HG03442 (cell line): ENCODE data around the gene KCTD10.
"Not testable (repeated sequence)": the region's sequence is repeated elsewhere in the genome, so short reads cannot be mapped to it uniquely, and the experiment has no call there.

Experiments
- ATAC-seq: cut with Tn5 transposase; IDR thresholded peaks from one replicate; pipeline ENCODE4 v1.9.1; 2021; ENCODE audit warnings: mild to moderate bottlenecking, moderate library complexity; ENCODE audit not compliant: unreplicated experiment

KCTD10 gene

GRCh38 chr12:109473526-109474270, 3.4 kb downstream of the KCTD10 start:
- not testable (repeated sequence) for ATAC-seq

- no peak for ATAC-seq
These were observed 4.1 kb downstream of the KCTD10 start for GRCh38 chr12:109473006-109473405.

GRCh38 chr12:109469517-109469916, 7.6 kb downstream of the KCTD10 start:
- no peak for ATAC-seq

GRCh38 chr12:109467978-109468676, 9.0 kb downstream of the KCTD10 start:
- no peak for ATAC-seq

DNA sequence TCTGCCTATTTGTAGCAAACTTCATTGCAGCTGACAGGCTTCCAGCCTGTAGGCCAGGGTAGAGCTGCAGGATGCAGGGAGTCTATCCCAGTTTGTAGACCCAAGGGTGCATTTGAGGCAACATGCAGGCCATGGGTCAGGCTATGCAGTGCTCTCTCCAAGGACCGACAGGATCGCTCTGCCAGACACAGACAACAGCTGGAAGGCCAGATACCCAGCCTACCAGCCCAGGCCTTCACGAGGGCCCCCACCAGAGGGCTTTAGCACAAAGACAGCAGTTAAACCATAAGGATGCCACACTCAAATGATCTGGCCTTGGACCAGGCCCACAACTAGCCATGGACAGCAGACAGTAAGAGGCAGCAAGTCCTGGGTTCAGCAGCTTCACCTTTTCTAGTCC, 10.3 kb downstream of the KCTD10 start:
- ATAC-seq, result no peak

DNA sequence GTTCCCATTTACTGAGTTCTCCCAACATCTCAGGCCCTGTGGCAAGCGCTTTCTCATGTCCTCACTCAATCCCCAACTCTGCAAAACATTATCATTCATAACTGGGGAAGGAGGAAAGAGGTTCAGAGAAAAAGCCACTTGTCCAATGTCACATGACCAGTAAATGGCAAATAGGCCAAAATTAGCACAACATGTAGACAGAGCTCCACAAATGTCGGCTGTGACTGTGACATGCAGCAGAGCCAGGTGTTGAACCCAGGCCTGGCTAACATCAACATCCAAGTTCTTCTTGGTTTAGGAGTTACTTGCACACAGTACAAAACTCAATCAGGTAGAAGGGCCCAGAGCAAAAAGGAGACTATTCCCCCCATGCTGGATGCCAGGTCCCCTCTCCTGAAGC, 10.8 kb downstream of the KCTD10 start:
- ATAC-seq, result no peak

GRCh38 chr12:109464642-109465351, 12.3 kb downstream of the KCTD10 start:
- no peak for ATAC-seq

GRCh38 chr12:109463756-109464155, 13.3 kb downstream of the KCTD10 start:
- no peak for ATAC-seq

GRCh38 chr12:109462868-109463692, 14.0 kb downstream of the KCTD10 start:
- ATAC-seq, result no peak

DNA sequence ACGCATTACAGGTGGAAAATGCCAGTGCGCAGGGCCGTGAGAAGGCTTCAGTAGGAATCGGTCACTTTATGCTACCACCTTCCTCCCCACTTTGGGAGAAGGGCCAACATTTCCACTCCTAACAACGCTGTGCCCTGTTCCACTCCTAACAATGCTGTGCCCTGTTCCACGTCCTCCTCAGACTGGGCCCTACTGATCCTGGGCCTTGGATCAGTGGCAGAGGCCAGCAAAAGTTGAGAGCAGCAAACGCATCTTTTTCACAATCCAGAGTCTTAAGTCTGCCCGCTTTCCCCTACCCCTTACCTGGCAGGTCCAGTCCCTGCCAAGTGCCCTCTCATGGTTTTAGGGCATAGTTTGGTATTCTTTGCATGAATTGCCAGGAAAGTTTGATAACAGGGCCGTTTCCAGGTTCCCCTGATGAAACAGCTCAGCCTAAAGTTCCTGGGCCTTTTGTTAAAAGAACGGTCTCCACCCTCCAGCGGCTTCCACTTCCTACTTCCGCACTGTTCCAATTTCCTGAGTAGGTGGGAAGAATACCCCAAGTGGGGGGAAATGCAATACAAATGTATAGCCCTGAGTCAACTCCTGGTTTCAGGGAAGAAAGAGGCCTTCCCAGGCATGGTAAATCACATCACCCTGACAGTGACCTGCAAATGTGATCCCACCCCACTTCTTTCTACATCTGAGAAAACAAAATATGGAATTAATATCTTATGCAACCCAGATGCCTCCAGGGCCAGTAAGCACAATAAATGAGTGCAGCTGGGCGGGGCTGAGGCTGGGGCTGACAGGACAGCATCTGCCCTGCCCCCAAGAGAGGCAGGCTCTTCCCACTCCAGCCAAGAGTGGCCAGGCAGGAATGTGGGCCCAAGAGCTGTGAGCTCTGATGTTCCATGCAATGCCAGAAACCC, 15.0 kb downstream of the KCTD10 start:
- no peak for ATAC-seq

- ATAC-seq, result no peak
These were observed 15.9 kb downstream of the KCTD10 start for GRCh38 chr12:109461049-109461845.

DNA sequence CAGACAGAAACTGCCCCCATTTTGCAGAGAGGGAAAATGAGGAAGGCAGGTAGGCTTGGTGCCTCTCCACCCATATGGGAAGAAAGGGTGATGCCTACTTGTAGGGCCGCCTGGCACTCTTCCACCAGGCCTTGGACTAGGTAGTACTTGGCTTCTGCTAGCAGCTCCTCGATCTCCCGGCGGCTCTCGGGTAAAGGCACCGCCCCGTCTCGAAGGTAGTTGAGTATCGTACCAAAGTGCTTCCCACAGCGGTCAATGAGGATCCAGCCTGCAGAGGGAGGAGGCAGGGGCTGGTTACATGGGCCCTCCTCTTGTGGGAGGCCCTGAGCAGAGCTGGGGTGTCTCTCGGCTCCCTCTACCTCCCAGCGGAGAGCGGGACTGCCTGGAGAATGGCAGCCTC, 16.6 kb downstream of the KCTD10 start:
- ATAC-seq, result no peak

- ATAC-seq, result no peak
These were observed 17.9 kb downstream of the KCTD10 start for GRCh38 chr12:109459247-109459646.

GRCh38 chr12:109458771-109459208, 18.3 kb downstream of the KCTD10 start:
- ATAC-seq, result no peak

DNA sequence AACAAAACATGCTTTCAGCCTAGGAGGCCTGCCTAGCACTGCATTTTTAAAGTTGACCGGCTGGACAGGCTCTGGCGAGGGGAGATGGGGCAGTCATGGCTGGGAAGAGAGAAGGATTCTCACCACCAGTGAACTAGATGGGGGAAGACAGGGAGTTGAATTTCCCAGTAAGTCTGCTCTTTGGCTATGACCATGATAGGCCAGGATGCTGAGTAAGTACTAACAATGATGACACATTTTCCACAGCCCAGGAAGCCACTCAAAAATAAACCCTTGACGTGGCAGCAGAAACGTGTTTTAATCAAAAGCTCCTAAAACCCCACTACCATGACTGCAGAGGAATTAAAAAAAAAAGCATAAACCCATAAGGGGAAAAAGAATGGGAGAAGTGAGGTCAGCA, 19.0 kb downstream of the KCTD10 start:
- no peak for ATAC-seq

- ATAC-seq, result no peak
These were observed 21.4 kb downstream of the KCTD10 start for GRCh38 chr12:109455706-109456105.

- ATAC-seq, result no peak
These were observed 24.6 kb downstream of the KCTD10 start for GRCh38 chr12:109452489-109452888.

DNA sequence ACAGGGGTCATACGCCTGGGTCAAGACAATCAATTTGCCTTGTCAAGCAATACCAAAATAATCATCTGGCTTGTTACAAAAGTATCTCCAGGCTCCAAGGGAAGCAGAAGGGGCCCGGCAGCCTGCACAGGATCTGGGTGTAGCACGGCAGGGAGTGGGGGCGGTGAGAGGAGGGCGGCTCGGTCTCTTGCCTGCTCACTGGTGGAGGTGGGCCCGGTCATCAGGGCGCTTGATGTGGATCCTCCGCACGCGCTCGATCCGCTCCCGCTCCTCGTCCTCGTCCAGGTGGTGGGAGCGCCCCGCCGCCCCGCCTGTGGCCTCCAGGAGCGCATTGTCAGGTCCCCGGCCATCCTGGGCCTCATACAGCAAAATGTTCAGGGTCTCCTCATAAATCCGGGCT, 25.7 kb downstream of the KCTD10 start:
- no peak for ATAC-seq

- ATAC-seq, result no peak
These were observed 26.1 kb downstream of the KCTD10 start for GRCh38 chr12:109450980-109451379.
